Panc1 (cell line): ENCODE measurements around the gene C1orf232. TPM values are rescaled to one million over a fixed set of nuclear protein-coding genes. Genes with fewer than 3 reads are reported as not detected.

Source experiments
- ATAC-seq: fragments of 200-7000 bp; cut with Tn5 transposase; 2 replicates; pipeline ENCODE4 v1.9.1; 2020; ENCODE audit warnings: mild to moderate bottlenecking, moderate library complexity
- BruUV-seq: library from RNA; stranded (reverse); fragments of 400-500 nt; replicated peaks from 2 replicates; lab custom pipeline; 2021; lab: Mats Ljungman, UMichigan
- CTCF ChIA-PET: fragments of 300-600 bp; sonication (Branson Sonifier 250); formaldehyde crosslinking; loops from one replicate; lab custom pipeline; 2022; ENCODE audit warnings: antibody characterized with exemption; lab: Charles Lee
- POLR2A ChIA-PET: fragments of 300-600 bp; sonication (Branson Sonifier 250); formaldehyde crosslinking; loops from one replicate; lab custom pipeline; 2022; ENCODE audit warnings: antibody characterized with exemption; lab: Charles Lee
- DNase-seq: peaks from one replicate; pipeline ENCODE4 v3.0.0-alpha.2; 2010; ENCODE audit warnings: low read depth, low spot score
- H3K27ac ChIP-seq: 2 replicates; pipeline ENCODE4 v1.5.1; 2011; ENCODE audit warnings: mild to moderate bottlenecking, low read length, inconsistent platforms
- H3K27me3 ChIP-seq: fragments of 200-500 bp; sonication (Bioruptor generic); 2 replicates; pipeline ENCODE4 v1.6.0; 2014; ENCODE audit warnings: low read length, inconsistent platforms; ENCODE audit not compliant: control insufficient read depth, insufficient read depth
- H3K36me3 ChIP-seq: fragments of 200-500 bp; sonication (Bioruptor generic); 2 replicates; pipeline ENCODE4 v1.5.1; 2014; ENCODE audit warnings: inconsistent platforms, mild to moderate bottlenecking, low read length, moderate library complexity; ENCODE audit not compliant: control insufficient read depth, insufficient read depth
- H3K4me1 ChIP-seq: 2 replicates; pipeline ENCODE4 v1.5.1; 2011; ENCODE audit warnings: inconsistent platforms, mild to moderate bottlenecking, low read length, moderate library complexity; ENCODE audit not compliant: control insufficient read depth, insufficient read depth
- H3K4me3 ChIP-seq, 2 experiments: 2 replicates each; pipeline ENCODE4 v1.5.1; 2011 to 2012; ENCODE audit warnings: low read depth in 2 of 2, low read length in 2 of 2, mild to moderate bottlenecking in 2 of 2, inconsistent platforms in 1 of 2, moderate library complexity in 1 of 2
- H3K9me3 ChIP-seq: fragments of 200-500 bp; sonication (Bioruptor generic); 2 replicates; pipeline ENCODE4 v1.5.1; 2014; ENCODE audit warnings: low read depth, mild to moderate bottlenecking, inconsistent platforms, low read length, moderate library complexity; ENCODE audit not compliant: control insufficient read depth, insufficient read depth
- POLR2AphosphoS5 ChIP-seq: IDR thresholded peaks from 2 replicates; pipeline ENCODE4 v1.6.1; 2012; ENCODE audit warnings: mild to moderate bottlenecking, low read depth, low read length, moderate library complexity
- SIN3A ChIP-seq: IDR thresholded peaks from 2 replicates; pipeline ENCODE4 v1.6.1; 2012; ENCODE audit warnings: low read depth, mild to moderate bottlenecking, low read length, moderate library complexity, borderline replicate concordance; ENCODE audit not compliant: insufficient read depth
- TCF7L2 ChIP-seq: IDR thresholded peaks from 2 replicates; pipeline ENCODE4 v1.6.1; 2011; ENCODE audit warnings: mild to moderate bottlenecking, low read depth, low read length, inconsistent platforms
- in situ Hi-C: cut with HindIII; loops from 2 replicates; pipeline ENCODE4 v1.10.0; 2016; ENCODE audit warnings: low sequenced_read_pairs, low pct_unique_long_range_greater_than_20kb
- intact Hi-C: fragments of 100-400 bp; cut with micrococcal nuclease; formaldehyde crosslinking; loops from one replicate; pipeline ENCODE4 v1.10.0; 2022; ENCODE audit not compliant: unreplicated experiment
- total RNA-seq: library from RNA; stranded (reverse); gene quantifications from one replicate; pipeline ENCODE4 v1.2.1, GENCODE V29; 2021; ENCODE audit not compliant: unreplicated experiment
- TF ChIP-seq, protein P1 (sequence below), 2 experiments: IDR thresholded peaks; 2 replicates each; pipeline ENCODE4 v1.6.1; 2011 to 2012; ENCODE audit warnings: low read depth in 2 of 2, control low read depth in 1 of 2, low read length in 1 of 2, mild to moderate bottlenecking in 1 of 2, moderate library complexity in 1 of 2; ENCODE audit not compliant: insufficient read depth in 1 of 2
- TF ChIP-seq, protein P2 (sequence below): fragments of 450-650 bp; IDR thresholded peaks from 2 replicates; pipeline ENCODE4 v1.5.1; 2017; ENCODE audit warnings: mild to moderate bottlenecking

C1orf232 gene
- total RNA-seq, 1 experiment from 2014 or later, result not detected

- Histone ChIP-seq H3K27ac (no peak overlapping the region), H3K4me1 (no peaks in the 10 kb centered on the region), H3K4me3 (no peak overlapping the region), H3K36me3 (no peaks in the 10 kb centered on the region), H3K27me3 (no peaks in the 10 kb centered on the region), H3K9me3 (no peaks in the 10 kb centered on the region)
- DNase-seq, result no peak
- ChIA-PET CTCF (no interaction called here), POLR2A (no interaction called here)
- intact Hi-C loops, result no loop called here
- BruUV-seq, result no TSS peak
- no peak for TF ChIP-seq SIN3A
- TF ChIP-seq, protein P1, sequence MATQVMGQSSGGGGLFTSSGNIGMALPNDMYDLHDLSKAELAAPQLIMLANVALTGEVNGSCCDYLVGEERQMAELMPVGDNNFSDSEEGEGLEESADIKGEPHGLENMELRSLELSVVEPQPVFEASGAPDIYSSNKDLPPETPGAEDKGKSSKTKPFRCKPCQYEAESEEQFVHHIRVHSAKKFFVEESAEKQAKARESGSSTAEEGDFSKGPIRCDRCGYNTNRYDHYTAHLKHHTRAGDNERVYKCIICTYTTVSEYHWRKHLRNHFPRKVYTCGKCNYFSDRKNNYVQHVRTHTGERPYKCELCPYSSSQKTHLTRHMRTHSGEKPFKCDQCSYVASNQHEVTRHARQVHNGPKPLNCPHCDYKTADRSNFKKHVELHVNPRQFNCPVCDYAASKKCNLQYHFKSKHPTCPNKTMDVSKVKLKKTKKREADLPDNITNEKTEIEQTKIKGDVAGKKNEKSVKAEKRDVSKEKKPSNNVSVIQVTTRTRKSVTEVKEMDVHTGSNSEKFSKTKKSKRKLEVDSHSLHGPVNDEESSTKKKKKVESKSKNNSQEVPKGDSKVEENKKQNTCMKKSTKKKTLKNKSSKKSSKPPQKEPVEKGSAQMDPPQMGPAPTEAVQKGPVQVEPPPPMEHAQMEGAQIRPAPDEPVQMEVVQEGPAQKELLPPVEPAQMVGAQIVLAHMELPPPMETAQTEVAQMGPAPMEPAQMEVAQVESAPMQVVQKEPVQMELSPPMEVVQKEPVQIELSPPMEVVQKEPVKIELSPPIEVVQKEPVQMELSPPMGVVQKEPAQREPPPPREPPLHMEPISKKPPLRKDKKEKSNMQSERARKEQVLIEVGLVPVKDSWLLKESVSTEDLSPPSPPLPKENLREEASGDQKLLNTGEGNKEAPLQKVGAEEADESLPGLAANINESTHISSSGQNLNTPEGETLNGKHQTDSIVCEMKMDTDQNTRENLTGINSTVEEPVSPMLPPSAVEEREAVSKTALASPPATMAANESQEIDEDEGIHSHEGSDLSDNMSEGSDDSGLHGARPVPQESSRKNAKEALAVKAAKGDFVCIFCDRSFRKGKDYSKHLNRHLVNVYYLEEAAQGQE (IDR thresholded peaks at IDR 0.05; ENCODE audit: insufficient read depth in 1 of 2, low read depth in 2 of 2, low read length in 1 of 2), result no peak
- TF ChIP-seq, protein P2, sequence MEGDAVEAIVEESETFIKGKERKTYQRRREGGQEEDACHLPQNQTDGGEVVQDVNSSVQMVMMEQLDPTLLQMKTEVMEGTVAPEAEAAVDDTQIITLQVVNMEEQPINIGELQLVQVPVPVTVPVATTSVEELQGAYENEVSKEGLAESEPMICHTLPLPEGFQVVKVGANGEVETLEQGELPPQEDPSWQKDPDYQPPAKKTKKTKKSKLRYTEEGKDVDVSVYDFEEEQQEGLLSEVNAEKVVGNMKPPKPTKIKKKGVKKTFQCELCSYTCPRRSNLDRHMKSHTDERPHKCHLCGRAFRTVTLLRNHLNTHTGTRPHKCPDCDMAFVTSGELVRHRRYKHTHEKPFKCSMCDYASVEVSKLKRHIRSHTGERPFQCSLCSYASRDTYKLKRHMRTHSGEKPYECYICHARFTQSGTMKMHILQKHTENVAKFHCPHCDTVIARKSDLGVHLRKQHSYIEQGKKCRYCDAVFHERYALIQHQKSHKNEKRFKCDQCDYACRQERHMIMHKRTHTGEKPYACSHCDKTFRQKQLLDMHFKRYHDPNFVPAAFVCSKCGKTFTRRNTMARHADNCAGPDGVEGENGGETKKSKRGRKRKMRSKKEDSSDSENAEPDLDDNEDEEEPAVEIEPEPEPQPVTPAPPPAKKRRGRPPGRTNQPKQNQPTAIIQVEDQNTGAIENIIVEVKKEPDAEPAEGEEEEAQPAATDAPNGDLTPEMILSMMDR, result no peak
- TF ChIP-seq POLR2AphosphoS5, result no peak
- no peak for TF ChIP-seq TCF7L2
- in situ Hi-C loops, result no loop called here
- no peak for ATAC-seq
Observed at GRCh38 chr1:26132834-26133167, 36.0 kb downstream of the C1orf232 start.

DNA sequence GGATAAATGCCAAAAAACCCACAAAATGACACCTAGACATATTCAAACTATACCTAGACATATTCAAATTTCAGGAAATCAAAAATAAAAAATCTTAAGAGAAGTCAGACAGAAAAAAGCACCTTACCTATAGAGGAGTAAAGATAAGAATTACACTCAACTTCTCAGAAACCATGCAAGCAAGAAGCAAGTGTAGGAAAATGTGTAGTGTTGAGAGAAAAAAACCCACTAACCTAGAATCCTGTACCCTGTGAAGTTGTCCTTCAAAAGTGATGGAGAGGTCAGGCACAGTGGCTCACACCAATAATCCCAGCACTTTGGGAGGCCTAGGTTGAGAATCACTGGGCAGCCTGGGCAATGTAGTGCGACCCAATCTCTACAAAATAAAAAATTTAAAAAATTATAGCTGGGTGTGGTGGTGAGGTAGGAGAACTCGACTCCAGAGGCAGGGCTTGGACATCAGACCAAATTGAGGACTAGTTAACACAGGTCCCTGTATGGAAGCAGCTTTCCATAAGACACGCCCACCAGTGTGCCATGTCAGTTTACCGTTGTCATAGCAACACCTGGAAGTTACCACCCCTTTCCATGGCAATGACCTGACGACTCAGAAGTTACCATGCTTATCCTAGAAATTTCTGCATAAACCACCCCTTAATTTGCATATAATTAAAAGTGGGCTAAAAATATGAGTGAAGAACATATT is 36.5 kb downstream of the C1orf232 start:
- Histone ChIP-seq H3K27me3 (no peaks in the 10 kb centered on the region), H3K9me3 (no peaks in the 10 kb centered on the region), H3K4me3 (no peak overlapping the region), H3K36me3 (no peaks in the 10 kb centered on the region), H3K27ac (no peak overlapping the region), H3K4me1 (peaks cover 1% of the 10 kb centered on the region)
- no peak for ATAC-seq
- in situ Hi-C loops (no loop called here), intact Hi-C loops (no loop called here)
- TF ChIP-seq TCF7L2, result no peak
- TF ChIP-seq, protein P2, result no peak
- no peak for TF ChIP-seq POLR2AphosphoS5
- TF ChIP-seq, protein P1 (IDR thresholded peaks at IDR 0.05; ENCODE audit: insufficient read depth in 1 of 2, low read depth in 2 of 2, low read length in 1 of 2), result no peak
- no peak for TF ChIP-seq SIN3A
- CTCF ChIA-PET, result no interaction called here
- POLR2A ChIA-PET, result no interaction called here
- no TSS peak for BruUV-seq
- DNase-seq, result no peak
